ENCODE data around the gene KAT14.
"Not testable (repeated sequence)": the region's sequence is repeated elsewhere in the genome, so short reads cannot be mapped to it uniquely, and the experiment has no call there.

KAT14 gene, protein sequence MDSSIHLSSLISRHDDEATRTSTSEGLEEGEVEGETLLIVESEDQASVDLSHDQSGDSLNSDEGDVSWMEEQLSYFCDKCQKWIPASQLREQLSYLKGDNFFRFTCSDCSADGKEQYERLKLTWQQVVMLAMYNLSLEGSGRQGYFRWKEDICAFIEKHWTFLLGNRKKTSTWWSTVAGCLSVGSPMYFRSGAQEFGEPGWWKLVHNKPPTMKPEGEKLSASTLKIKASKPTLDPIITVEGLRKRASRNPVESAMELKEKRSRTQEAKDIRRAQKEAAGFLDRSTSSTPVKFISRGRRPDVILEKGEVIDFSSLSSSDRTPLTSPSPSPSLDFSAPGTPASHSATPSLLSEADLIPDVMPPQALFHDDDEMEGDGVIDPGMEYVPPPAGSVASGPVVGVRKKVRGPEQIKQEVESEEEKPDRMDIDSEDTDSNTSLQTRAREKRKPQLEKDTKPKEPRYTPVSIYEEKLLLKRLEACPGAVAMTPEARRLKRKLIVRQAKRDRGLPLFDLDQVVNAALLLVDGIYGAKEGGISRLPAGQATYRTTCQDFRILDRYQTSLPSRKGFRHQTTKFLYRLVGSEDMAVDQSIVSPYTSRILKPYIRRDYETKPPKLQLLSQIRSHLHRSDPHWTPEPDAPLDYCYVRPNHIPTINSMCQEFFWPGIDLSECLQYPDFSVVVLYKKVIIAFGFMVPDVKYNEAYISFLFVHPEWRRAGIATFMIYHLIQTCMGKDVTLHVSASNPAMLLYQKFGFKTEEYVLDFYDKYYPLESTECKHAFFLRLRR

DNA sequence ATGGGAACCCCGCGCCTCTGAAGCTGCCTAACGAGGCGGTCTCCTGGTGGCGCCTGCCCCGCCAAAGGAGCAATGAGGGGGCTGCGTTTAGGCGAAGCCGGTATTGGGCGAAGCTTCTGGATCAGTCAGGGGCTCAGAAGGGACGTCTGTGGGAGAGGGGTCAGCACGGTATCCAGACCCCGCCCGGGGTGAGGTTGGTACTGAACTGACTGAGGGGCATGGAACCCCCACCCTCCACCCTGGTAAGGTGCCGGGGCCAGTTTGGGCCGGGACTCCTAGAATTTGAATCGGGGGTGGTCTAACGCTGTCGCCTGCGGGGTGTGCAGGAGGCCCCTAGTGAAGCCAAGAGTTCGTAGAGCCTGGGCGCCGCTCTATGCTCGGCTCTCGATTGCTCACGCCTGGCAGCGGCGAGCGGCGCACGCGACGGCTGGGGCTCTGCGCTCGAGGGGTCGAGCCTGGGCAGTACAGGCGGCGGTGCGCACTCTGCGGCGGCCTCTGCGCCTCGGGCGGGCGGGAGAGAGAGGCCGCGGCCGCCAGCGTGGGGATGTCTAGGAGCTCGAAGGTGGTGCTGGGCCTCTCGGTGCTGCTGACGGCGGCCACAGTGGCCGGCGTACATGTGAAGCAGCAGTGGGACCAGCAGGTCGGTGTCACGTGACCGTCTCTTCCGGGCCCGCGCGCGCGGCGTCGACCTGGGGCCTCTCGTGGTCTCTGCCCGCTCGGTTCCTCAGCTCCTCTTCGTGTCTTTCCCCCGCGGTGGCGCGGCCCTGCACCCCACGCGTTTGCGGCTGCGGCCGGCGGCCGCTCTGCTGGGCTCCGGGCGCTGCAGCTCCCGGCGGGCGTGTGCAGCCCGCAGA lies at the start of gene KAT14, which contains the start of gene PET117:
Gene KAT14 (plus strand): TSS at position 452 of the 854 bp plus-strand sequence. CDS start 4,798 bp downstream, outside the sequence.
Gene PET117 (plus strand): TSS at position 452 of the 854 bp plus-strand sequence. CDS start 93 bp downstream, at position 545.
- peak; percentile 93 for DNase-seq

DNA sequence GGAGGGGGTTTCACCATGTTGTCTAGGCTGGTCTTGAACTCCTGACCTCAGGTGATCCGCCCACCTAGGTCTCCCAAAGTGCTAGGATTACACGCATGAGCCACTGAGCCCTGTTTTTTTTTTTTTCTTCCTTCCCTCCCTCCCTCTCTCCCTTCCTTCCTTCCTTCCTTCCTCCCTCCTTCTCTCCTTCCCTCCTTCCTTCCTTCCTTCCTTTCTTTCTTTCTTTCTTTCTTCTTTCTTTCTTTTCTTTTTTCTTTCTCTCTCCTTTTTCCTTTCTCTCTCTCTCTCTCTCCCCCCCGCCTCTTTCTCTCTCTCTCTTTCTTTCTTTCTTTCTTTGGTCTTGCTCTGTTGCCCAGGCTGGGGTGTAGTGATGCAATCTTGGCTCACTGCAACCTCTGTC lies 49.4 kb upstream of the KAT14 start:
- DNase-seq = not testable (repeated sequence)

DNA sequence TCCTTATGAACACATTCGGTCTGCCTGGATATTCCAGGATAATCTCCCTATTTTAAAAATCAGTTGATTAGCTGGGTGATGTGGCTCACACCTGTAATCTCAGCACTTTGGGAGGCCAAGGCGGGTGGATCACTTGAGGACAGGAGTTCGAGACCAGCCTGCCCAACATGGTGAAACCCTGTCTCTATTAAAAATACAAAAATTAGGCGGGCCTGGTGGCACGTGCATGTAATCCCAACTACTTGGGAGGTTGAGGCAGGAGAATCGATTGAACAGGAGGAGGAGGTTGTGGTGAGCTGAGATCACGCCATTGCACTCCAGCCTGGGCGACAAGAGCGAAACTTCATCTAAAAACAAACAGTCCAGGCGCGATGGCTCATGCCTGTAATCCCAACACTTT lies 48.8 kb upstream of the KAT14 start:
- not testable (repeated sequence) for DNase-seq

DNA sequence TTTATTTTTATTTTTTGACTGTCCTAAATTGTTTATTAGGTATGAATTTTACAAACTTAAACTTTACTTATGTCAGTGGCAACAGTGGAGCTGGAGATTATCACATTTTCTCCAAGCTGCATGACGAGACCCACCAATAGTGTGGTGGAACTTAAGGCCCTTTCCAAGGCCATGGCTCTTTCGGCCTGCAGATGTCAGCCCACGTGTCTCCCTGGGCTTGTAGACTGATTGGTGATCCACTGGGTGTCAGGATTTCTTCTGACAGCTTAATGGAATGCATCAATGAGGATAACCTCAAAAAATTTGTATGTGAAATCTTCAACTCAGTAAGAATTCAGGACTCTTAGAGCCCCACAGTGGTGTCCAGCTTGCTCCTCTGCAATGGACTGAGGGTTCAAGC lies 47.6 kb upstream of the KAT14 start:
- DNase-seq = no peak

DNA sequence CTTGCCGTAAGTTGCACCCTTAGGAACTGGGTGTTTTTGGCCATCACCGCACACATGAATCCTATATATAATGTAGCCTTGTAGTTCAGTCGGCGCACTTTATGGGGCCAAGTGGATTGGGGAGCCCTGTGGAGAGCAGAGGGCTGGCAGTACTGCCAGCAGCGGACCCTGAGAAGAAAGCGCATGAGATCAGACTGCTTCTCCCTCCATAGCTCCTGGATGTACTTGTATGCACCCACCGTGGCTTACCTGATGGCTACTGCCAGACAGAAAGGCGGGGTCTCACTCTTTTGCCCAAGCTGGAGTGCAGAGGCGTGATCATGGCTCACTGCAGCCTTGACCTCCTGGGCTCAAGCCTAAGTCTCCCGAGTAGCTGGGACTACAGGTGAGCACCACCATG lies 47.2 kb upstream of the KAT14 start:
- no peak for DNase-seq

DNA sequence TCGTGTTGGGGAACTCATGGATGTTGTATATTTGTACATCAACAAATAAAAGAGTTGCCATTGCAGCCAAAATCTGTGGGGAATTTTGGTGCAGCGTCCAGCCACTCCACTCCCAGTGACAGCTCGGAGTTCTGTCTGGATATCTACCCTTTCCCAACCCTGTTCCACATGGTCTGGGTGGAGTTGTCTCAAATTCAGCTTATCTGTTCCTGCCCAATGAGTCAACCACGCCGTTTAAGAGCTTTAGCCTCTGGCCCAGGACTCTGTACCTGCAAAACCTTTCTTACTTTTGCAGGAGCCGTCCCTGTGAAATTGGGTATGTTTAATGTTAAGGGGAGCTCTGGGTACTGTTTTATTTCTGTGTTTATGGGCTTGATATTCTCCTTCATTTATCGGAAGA lies 46.0 kb upstream of the KAT14 start:
- no peak for DNase-seq

DNA sequence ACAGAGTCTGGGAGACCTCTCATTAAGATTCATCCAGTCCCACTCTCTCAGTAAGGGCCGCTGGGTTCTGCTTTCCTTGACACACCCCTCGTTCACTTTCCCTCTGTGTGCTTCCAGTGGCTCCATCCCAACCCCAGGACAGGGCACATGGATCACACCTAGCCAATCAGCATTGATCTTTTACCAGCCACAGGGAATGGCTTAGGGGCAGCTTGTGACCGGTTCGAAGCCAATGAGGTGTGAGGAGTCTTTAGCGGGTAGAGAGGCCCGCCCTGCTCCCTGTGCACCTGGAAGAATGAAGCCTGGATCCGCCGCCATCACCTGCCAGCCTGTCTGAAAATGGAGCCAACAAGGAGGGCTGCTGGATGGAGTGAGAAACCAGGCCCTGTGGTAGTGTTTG lies 44.8 kb upstream of the KAT14 start:
- no peak for DNase-seq

DNA sequence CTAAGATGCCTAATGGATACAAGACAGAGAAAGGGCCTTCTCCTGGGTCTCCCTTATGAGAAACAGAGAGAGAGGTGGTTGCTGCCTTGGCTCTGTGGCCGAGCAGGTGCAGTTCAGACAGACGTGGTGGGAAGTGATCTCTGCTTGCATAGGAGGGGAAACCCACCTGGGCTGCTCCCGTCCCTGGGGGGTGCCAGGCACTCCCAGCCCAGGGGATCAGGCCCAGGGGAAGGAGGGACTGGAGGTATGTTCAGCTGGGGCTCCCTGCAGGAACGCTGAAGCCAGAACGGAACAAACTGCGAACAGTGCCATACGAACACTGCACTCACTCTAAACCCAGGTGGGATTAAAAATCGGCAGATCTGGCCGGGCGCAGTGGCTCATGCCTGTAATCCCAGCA lies 44.3 kb upstream of the KAT14 start:
- no peak for DNase-seq

DNA sequence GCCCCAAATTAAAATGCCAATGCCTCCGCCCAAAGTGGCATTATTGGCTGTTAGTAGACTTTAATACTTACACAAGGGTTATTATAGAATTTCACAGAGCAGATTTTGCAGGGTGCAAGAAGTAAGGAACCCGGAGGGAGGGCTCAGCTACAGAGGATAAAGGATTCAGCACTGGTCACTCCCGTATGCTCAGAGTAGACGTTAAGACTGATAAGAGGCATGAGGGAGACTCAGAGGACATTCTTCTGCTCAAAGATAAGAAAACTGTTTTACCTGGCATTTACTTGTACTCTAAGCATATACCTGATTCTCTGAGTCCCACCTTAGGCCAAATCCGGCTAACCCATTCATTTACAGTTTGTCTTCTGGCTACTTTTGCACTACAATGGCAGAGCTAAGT lies 43.5 kb upstream of the KAT14 start:
- DNase-seq = no peak

DNA sequence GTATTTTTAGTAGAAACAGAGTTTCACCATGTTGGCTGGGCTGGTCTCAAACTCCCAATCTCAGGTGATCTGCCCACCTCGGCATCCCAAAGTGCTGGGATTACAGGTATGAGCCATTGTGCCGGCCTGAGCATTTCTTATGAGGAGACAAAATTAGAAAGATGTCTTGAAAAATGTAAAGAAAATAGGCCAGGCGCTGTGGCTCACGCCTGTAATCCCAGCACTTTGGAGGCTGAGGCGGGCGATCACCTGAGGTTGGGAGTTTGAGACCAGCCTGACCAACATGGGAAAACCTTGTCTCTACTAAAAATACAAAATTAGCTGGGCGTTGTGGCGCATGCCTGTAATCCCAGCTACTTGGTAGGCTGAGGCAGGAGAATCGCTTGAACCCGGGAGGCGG lies 37.1 kb upstream of the KAT14 start:
- not testable (repeated sequence) for DNase-seq

DNA sequence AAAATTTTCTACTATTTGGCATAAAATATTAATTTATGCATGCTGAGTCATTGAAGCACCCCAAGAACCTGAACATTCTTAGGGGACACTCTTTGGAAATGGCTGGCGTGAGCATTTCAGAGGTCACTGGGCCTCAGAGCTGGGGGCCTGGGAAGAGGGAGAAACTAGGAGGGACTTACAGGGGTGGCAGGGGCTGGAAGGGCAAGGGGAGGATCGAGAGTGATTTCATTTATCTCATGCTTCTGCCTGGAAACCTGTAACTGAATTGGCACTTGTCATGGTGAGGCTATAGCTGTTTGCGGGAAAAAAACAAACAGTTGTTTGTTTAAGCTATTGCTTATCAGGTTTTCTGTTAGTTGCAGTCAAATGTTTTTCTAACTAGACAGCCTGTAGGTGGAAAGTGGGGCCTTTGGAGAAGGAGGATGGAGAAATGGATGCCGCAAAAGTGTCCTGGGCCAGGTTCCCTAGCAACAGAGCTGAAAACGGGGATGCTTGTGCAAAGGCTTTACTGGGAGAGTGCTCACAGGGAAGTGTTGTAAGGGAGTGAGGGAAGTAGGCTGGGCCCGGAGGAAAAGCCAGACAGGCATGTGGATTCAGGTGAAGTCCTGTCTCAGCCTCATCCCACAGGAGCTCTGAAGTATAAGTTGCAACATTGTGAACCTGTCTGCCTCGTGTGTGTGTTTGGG lies 36.4 kb upstream of the KAT14 start:
- no peak for DNase-seq

DNA sequence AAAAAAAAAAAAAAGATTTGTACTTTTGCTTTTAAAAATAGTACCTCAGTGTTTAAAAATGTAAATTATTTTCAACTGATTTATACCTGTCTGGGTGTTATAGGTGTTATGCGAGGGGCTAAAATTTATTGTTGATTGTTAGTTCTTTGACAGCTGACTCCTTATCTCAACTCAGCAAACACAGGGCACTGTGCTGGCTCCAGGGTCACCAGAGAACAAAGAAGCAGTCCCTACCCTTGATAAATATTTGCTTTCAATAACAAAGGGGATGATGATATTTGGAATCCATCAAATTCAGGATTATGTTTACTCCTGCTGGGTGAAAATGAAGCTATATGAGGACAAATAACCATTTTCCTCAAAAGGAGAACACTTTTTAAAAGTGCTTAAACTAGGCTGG lies 34.2 kb upstream of the KAT14 start:
- DNase-seq = no peak

DNA sequence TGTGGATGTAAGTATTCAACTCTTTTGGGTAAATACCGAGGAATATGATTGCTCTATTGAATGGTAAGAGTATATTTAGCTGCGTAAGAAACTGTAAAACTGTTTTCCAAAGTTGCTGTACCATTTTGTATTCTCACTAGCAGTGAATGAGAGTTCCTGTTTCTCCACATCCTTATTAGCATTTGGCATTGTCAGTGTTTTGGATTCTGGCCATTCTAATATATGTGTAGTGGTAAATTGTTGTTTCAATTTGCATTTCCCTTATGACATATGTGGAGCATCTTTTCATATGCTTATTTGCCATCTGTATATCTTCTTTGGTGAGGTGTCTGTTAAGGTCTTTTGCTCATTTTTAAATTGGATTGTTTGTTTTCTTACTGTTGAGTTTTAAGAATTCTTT lies 29.3 kb upstream of the KAT14 start:
- DNase-seq = no peak

DNA sequence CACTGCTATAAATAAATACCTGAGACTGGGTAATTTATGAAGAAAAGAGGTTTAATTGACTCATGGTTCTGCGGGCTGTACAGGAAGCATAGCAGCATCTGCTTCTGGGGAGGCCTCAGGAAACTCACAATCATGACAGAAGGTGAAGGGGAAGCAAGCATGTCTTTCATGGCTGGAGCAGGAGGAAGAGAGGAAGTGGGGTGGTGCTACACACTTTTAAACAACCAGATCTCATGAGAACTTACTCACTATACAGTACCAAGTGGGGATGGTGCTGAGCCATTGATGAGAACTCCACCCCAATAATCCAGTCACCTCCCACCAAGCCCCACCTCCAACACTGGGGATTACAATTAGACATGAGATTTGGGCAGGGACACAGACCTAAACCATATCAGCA lies 9.1 kb upstream of the KAT14 start:
- DNase-seq = not testable (repeated sequence)

DNA sequence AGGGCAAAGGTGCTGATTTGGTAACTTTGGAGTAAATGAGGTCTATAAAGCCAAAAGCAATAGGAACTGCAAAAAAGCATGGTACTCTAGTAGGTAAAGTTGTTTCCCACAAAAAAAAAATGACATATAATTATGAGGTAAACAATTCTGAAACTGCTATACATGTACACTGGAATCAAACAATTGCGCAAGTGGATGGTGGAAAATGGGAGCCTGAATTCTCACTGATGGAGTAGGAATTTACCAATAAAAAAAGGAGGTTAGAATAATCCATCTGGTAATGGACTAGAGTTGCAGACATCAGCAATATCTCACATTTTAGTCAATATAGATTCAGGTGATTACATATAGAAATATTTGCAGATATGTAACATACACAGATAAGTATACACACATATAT lies 5.0 kb upstream of the KAT14 start:
- DNase-seq = no peak

DNA sequence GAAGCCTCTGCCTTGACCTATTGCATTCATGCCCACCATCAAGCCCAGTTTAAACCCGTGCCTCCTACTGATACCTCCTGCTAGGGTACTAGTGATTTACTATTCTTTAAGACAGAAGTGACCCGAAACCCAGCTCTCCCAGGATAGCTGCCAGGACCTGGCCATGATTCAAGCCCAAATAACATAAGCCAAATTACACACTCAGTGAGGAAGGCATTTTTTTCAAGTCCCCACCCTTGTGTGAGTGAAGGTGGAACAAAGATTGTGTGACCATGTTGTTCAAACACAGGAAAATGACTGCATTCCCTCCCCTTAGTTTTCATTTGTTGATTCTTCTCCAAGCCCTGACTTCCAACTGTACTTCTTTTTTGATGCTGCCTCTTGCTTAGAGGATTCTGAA lies 3.7 kb upstream of the KAT14 start:
- DNase-seq = no peak

DNA sequence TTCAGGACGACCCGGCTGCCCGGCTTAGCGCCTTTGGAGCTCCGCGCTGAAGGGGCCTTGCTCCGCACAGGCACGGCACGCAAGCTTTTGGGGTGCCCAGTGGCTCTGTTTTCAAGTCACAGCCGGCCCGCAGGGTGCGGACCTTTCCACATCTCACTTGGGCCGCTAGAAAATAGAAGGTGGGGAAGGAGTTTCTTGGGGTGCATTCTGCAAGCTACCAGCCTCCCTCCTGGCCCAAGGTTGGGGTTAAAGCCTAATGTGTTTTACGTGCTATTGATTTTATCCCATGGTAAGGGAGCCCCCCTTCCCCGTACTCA lies 561 bp downstream of the KAT14 start:
- no peak for DNase-seq

DNA sequence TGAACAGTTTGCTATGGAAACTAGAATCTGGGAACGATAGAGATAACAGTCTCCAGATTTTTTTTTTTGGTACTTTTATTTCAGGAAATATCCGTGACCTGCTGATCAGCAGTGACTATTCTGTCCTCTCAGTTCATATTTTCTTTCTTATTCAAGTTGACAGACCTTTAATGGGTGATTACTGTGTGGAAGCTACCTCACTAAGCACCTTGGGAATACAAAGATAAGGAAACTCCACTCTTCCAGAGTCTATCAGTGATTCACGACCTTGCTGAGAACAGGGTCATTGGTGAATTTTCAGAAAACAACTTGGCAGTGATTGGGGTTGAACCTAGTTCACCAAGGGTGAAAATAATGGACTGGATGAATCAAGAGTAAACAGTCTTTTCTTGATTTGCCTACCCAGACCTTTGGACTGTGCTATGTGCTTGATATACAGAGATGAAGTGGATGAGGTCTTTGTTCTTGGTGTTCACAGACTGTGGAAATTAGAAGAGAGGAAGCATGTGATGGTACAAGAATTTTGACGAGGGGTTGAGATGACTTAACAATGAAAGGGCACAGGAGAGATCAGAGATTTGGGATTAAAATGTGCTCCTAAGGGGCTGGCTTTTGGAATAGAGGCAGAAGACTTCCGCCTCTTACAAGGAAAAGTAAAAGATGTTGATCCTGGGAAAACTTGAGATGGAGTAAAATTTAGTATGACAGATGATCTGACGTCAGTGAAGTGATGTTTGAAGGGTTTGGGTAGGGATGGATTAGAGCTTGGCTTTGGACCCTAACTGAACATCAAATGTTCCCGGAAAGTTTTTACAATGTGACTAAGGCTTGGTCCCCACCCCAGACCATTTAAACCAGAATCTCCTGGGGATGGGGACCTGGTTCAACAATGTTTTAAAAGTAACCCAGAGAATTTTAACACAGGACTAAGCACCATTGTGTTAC lies 1.2 kb downstream of the KAT14 start:
- DNase-seq = no peak

DNA sequence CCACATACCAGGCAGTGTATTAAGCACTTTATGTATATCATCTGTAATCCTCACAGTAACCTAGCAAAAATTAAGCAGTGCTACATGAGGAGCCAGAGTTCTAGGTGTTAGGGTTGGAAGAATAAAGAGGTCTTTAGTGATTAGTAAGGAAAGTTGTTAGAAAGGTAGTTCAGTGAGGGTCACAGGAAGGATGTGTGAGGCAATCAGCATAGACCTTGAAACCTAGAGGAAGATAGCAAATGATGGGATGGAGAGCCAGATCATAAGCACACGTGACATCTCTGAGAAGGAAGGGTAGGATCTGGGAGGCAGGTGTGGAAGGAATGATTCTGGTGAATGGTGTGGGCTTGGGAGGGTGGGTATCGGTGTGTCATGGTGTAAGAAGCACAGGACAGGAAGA lies 2.2 kb downstream of the KAT14 start:
- DNase-seq = no peak

DNA sequence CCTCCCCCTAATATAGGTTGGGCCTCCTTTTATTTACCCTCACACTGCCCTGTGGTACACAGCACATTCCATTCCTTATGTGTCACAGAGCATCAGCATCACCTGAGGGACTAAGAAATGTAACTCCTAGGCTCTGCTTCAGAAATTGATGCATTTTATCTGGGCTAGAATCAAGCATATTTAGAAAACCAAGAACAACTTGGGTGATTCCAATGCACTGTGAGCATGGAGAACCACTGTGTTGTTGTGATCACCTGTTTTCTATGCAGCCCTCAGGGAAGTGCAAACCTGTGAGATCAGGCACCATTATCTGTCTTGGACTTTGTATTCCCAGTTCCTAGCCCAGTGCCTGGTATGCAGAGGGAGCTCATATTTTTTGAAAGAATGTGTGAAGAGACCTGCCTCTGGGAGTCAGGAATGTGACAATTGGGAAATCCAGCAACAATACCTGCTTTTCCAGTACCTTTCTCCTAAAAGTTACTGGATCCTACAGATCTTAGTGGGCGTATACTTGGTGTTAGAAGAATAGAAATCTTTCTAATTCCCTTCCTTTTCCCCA lies 7.0 kb downstream of the KAT14 start:
- no peak for DNase-seq

DNA sequence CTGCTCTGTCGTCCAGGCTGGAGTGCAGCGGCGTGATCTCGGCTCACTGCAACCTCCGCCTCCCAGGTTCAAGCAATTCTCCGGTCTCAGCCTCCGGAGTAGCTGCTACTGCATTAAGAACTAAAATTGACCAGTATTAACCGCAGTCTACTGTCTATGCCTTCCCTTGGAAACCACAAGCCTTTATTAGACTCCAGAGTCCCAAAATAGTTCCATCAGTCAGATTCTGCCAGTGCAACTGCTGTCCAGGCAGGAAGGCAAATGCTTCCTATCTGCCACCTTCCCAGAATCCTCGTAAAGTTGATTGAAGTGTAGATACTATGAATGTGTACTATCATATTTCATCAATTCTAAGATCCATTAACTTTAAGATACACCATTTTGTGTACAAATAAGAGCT lies 16.7 kb downstream of the KAT14 start:
- no peak for DNase-seq
